Measurements from ENCODE around the gene PREX1.

DNA sequence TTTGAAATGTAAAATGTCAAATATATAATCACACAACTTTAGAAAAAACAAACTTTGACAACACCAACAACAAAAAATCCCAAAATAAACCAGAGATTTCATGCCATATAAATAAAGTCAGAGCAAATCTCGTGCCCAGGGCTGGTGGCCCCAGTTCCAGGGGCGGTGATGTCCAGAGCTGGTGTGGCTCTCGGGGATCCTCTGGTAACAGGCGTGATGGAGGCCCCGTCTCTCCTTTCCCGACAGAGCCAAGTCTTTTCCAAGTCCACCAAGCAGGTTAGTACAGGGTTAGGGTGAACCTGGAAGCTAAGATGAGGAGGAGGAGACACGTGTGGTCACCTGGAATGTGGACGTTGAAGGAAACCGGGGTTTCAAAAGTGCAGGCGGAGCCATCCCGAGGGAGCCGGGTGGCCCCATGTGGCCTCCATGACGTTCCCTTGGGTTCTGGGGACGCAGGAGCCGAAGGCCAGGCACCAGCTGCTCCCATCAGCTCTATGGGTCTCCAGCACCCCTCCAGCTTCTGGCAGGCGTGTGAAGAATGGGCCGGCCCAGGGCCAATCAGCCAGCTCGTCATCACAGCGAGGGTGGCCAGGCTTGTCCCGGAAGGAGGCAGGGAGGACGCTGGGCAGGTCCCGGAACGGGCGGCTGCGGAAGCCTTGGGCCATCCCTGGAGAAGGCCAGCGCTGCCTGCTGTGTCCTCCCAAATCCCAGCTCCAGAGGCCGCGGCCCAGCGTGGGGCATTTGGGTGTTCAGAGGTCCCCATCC lies 202.5 kb downstream of the PREX1 start:
- TF ChIP-seq, protein P1, sequence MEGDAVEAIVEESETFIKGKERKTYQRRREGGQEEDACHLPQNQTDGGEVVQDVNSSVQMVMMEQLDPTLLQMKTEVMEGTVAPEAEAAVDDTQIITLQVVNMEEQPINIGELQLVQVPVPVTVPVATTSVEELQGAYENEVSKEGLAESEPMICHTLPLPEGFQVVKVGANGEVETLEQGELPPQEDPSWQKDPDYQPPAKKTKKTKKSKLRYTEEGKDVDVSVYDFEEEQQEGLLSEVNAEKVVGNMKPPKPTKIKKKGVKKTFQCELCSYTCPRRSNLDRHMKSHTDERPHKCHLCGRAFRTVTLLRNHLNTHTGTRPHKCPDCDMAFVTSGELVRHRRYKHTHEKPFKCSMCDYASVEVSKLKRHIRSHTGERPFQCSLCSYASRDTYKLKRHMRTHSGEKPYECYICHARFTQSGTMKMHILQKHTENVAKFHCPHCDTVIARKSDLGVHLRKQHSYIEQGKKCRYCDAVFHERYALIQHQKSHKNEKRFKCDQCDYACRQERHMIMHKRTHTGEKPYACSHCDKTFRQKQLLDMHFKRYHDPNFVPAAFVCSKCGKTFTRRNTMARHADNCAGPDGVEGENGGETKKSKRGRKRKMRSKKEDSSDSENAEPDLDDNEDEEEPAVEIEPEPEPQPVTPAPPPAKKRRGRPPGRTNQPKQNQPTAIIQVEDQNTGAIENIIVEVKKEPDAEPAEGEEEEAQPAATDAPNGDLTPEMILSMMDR (IDR thresholded peaks at IDR 0.05), result no peak
- TF ChIP-seq POLR2A (IDR thresholded peaks at IDR 0.05), result no peak

Data from prostate gland (tissue), 2 donors.